ENCODE data around the gene MRPS35.

The MRPS35 gene

DNA sequence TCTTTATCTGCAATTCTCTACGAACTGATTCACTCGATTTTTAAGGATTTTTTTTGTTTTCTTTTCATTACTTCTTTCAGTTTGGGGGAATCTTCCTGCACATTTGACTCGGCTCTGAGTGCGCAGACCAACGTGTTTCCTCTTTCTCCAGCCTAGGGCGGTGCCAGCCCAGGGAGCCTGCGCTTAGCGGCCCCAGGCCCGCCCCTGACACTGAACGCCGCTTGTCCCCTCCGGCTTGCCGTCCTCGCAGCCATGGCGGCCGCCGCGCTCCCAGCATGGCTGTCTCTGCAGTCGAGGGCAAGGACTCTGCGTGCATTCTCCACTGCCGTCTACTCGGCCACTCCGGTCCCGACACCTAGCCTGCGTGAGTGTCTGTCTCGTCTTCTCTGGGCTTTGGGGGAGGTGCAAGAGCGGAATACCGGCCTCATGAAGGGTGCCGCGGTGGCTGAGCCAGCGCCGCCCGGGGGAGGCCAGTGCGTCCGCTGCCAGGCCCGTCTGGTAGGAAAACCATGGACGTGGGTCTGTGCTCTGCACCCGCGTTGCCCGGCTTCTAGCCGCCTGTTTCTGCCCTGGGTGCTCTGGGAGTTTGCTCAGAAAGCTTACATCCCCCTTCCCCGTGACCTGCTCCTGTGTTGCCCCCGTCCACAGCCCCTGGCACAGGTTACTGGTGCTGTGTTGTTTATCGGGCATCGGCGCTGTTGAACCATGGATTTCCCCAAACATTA is at the start of gene MRPS35:
TSS of gene MRPS35 (plus strand) at position 241 of the 725 bp plus-strand sequence. CDS start at position 253, 12 bp downstream.
- DNase-seq = peak; percentile 60 to 82

DNA sequence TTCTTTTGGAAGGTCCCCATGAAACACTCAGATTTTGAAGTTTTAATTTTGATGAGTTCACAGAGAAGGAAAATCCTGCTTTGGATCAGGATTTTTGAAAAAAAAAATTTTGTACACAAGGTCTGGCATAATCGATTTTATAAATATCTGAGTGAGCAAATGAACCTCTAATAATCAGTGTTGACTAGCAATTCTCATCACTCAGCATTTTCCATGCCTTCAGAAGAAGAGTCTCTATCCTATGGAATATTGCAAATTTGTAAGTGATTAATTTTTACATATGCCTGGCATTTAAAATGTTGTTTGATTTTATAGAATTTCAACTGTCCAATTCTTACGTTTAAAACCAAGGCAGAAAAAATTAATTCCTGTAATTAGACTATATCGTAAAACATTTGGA is 44.9 kb upstream of the MRPS35 start:
- DNase-seq = no peak

DNA sequence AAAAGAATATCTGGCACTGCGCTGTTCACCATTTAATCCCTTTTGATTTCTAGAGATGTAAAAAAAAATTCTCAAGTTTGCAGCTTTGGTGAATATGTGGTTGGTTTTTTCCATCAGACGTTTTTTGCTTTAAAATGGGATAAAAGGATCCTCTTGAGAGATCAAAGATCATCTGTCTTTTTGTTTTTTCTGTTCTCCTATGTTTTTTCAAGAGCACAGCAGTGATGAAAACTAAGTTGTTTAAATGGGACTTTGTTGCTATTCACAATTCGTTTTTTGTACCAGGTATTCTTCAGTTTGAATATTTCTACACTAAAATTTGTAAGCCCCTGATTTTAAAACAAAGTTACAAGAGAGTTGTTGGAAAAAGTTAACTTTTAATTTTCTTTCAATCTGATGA is 44.1 kb upstream of the MRPS35 start:
- DNase-seq = no peak

DNA sequence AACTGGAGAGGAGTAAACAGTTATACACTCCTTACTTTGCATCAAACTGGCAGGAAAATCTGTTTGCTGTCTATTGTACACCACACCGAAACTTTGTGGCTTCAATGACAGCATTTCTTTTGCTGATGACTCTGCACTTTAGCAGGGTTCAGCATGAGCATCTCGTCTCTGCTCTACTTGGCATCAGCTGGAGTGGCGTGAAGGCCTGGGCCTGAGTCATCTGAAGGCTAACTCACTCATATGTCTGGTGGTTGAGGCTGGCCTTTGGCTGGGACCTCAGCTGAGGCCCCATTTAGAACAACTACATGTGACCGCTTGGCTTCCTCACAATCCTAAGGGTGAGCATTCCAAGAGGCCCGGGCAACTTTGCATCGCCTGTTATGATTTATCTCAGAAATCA is 43.1 kb upstream of the MRPS35 start:
- no peak for DNase-seq

DNA sequence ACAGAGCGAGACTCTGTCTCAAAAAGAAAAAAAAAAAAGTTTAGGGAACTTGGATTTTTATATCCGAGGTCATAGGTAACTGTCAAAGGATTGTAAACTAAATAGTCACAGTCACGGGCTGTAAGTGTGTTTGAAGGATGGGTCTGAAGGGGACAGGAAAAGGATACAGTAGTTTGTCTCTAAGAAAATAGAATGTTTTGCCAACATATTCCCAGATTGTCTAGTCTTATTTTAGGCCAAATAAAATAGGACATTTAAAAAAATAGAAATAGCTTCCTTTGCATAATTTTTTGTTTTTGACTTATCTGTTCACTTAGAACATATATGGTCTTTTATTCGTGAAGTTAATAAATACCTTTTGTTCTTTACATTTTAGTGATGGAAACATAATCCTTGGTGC is 38.6 kb upstream of the MRPS35 start:
- no peak for DNase-seq

DNA sequence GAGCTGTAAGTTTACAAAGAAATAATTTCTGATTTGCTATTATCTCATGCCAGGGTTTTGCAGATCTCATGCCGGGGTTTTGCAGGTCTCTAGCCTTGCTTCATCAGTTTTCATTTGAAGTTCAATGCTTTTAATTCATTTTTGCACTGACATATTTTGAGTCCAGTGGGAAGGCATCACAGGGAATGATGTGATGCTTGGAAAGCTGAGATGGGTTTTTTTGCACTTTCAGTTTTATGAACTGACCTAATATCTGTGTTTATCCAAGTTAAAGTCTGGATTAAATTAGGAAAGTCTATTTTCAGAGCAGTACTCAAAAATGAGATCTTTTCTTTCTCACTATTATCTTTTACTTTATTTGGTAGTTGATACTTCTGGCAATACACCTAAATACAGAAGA is 38.0 kb upstream of the MRPS35 start:
- DNase-seq = no peak

DNA sequence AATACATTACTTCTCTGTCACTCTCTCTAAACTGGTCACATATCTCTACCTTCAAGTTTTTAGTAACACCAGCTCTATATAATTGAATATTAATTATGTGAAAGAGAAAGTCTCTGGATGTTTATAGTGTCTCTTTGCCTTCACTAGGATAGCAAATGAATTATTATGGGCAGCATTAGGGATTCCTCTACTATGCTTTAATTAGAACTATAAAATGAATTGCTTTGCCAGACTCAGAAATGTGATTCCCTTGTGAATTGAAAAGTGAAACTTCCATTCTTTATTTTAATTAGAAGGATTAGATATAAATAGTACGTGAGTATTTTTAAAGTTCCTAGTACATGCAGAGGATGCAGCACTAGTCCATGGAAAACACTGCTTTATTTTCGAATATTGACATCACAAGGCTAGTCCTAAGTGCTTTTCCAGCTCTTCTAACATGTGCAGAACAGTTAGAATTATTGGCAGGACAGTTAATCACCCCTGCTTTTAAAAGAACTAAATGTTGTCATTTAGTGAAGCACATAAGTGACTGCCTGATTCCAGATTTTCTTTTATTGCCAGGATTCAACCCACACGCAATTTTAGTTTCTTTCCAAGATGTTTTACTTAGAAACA is 37.4 kb upstream of the MRPS35 start:
- DNase-seq = no peak

DNA sequence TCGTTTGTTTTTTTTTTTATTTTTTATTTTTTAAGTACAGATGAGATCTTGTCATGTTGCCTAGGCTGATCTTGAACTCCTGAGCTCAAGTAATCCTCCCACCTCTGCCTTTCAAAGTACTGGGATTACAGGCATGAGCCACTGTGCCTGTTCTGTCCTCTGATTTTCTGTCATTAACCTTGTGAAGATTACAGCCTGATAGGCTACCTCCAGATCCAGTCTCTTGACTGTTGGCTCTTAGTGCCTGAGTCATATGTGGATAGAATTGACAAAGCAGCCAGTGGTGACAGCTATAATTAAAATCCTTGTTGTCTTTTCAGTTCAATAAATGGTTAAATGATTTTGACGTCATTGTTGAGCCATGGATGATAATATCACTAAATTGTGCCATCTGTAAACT is 35.6 kb upstream of the MRPS35 start:
- no peak for DNase-seq

DNA sequence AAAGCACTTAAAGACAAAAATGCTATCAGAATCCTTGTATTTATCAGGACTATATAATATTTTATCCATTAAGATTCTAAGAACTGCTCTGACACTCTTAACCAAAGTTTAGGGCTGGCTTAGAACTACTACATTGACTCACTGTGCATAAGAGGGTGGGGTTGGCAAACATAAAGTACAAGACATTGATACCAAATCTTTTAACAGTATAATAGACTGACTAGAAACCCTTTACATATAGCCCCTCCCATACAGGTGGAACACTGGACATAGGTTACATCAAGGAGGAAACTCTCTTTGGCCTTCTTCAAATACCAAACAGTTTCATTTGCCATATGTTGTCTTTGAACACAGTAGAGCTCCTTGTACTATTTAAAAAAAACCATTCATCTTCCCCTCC is 30.0 kb upstream of the MRPS35 start:
- DNase-seq = no peak

DNA sequence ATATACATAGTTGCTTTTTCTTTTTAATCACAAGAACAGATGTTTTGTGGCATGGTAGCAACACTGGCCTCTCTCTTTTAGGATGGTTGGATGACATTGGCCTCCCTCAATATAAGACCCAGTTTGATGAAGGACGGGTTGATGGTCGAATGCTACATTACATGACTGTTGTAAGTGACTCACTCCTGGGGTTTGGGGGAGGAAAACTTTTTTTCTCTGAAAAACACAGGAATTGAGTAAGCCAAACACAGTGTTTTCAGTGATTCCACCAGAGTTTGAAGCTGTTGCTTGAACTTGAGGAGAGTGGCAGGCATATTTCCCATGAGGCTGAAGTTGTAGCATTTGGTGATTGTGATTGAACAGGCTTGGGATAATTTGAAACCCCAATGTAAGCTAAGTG is 28.1 kb upstream of the MRPS35 start:
- DNase-seq = no peak

DNA sequence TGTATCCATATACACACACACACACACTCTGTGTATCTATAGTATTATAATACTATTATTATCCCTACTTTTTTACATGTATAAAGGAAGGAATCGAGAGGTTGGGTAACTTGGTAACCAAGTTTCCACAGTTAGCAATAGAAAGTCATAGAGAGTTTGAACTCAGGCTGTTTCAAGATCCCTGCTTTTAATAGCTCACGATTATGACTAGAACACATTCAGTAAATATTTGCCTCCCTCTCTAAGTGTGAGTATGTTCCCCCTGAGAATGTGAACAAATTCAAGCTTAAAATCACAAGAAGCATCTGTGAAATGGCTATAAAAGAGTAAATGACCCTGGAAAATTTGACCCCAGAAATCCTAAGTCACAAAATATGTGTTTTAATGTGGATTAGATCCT is 25.4 kb upstream of the MRPS35 start:
- DNase-seq = no peak

DNA sequence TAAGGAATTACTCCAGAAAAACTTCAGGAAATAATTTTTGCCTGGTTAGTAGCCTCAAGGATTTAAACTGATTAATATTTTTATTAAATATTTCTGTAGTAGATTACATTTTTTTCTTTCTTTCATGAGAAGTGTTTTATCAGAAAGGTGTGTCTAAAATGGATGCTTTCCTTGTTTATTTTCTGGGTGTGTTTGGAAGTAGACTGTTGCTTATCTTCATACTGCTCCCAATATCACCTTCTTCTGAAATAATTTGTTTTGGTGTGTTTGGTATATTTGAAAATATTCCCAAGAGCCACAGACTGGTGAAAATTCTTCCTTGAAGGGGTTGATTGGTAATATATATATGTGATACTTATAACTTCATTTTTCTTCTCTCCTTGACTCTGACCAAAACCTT is 24.5 kb upstream of the MRPS35 start:
- DNase-seq = no peak

DNA sequence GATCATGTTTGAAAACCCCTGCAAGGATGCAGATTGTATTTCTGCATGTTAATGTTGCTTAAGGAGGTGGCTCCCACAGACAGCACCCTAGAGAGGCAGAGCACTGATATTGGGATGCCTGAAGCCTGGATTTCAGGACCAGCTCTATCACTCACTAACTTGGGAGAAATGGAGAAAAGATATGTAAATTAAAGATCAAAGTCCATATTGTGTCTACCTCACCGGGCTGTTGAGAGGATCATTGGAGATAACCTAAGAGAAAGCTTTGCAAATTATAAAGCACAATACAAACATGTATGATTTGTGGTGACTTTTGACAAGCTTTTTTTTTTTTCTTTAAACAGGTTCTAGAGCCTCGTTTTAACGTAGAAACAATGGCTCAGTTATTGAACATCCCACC is 22.0 kb upstream of the MRPS35 start:
- DNase-seq = no peak

DNA sequence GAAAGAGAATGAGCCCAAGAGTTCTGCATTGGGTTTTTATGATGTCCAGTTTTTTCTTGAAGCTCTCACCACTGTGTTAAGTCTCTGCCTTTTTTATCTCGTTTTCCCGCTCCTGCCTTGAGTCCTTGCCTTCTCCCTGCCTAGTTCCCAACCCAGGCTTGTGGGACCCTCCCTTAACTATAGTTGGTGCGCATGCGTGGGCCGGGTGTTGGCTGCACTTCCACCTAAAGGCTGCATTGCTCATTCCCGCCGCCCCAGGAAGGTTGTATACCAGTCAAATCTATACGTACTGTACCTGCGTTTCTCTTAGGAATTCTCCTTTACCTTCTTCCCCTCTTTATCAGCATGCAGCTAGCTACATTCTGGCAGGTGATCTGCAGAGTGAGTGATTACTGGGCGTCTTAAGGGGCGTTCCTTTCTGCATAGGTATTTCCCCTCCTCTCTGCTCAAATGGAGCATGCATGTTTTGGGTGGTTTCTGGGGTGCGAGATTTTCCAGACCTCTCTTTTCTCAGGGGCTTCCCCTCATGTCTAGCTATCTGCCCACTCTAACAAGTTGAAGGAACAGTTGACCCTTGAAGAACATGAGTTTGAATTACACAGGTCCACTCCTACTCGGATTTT is 21.0 kb upstream of the MRPS35 start:
- DNase-seq = no peak

DNA sequence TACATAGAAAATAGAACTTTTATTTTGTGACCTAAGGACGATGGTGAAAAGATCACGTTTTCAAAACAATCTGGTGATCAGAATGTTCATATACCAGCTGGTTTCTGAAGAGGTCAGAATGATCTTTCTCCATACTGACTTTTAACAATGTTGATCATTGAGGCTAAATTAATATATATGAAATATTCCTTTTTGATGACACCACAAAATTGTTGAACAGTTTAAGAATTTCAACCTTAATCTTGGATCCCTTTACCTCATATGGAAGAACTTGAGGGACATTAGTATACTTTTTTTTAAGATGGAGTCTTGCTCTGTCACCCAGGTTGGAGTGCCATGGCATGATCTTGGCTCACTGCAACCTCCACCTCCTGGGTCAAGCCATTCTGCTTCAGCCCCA is 17.2 kb upstream of the MRPS35 start:
- DNase-seq = no peak

DNA sequence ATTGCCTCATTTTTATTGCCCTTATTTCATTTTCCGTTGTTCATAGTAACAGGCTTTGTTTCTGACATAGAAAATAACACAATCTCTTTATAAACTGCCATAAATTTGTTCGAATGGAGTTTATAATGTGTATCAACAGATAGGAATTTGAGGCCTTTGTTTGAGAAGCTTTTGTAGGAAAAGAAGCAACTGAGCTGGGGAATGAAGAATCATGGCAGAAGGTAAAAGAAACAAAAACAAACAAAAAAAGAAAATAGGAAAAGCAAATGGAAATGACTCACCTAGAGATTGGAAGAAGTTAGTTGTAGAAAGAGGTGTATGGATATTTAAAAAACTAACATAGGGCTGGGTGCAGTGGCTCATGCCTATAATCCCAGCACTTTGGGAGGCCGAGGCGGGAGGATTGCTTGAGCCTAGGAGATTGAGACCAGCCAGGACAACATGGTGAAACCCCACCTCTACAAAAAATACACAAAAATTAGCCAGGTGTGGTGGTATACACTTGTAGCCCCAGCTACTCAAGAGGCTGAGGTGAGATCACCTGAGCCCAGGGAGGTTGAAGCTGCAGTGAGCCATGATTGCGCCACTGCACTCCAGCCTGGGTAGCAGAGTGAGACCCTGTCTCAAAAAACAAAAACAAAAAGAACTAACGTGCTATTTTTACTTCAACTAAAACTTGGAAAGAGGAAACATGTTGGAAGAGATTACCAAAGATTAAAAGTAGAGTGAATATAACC is 14.9 kb upstream of the MRPS35 start:
- no peak for DNase-seq

DNA sequence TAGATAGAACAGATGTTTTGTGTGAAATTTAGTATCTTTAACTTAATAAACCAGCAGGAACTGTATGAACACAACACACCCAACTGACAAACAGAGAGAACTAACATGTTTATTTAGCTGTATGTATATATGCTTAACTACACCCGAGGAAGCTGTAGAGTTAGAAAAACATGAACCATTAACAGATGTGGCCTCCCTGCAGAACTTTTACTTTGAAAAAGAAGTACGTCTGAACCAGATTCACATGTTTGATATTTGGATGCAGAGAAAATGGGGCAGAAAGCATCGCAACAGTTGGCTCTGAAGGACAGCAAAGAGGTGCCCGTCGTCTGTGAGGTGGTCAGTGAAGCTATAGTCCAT is 14.4 kb upstream of the MRPS35 start, which contains the start of gene REP15:
TSS of gene REP15 (plus strand) at position 155 of the 360 bp plus-strand sequence. CDS start at position 271, 116 bp downstream.
- no peak for DNase-seq

DNA sequence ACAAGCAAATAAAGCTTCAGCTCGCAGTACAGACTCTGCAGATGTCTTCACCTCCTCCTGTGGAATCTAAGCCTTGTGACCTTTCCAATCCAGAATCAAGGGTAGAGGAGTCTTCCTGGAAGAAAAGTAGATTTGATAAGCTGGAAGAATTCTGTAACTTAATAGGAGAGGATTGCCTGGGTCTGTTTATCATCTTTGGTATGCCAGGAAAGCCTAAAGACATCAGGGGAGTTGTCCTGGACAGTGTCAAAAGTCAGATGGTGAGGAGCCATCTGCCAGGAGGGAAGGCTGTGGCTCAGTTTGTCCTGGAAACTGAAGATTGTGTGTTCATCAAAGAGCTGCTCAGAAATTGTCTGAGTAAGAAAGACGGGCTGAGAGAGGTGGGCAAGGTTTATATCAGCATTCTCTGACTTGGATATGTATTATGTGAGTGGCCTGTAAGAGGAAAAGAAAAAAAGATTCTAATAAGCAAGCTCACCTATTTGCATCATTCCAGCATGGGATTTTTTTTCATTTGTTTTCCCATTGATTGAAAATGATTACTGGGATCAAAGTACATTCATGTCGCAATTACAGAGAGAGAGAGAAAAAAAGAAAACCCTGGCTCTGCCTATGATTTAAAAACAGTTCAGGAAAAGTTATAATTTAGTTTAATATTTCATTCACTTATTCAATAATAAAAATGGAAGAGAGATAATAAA is 13.6 kb upstream of the MRPS35 start:
- DNase-seq = no peak

DNA sequence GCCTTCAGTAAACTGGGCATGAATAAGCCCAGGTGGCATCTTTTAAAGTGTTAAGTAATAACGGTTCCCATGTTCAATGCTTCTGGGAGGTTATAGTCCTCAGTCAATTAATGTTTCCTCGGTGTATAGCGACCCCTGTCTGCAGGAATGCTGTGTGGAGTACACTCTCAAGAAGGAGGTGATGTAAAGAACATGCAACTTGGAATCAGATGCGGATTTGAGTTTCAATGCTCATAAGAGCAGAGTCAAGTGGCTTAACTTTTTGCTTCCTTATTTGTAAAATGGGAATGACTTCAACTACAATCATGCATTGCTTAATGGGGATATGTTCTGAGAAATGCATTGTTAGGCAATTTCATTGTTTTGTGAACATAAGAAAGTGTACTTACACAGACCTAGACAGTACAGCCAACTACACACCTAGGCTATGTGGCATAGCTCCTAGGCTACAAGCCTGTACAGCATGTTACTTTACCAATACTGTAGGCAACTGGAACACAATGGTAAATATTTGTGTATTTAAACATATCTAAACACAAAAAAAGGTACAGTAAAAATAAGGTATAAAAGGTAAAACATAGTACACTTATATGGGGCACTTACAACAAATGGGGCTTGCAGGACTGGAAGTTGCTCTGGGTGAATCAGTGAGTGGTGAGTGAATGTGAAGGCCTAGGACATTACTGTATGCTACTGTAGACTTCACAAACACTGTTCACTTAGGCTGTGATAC is 6.7 kb upstream of the MRPS35 start:
- peak in 1 of 2 experiments; percentile 14 for DNase-seq

DNA sequence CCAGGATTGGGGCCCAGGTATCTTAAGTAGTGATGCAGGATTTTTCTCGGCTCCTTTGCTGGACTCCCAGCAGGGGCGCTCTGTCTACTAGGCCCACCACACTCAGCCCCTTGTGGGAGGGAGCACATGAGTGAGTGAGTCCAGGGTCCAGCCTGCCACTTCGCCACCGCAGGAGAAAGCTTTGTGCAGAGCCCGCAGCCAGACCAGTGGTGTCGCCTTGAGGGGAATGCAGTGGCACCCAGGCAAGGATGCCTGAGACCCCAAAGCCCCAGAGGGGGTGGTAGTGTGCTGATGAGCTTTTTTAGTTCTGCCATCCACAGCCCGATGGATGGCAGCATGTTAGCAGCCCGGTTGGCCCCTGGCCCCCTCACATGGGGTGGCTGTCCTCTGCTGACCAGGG is 5.4 kb upstream of the MRPS35 start:
- DNase-seq = no peak

DNA sequence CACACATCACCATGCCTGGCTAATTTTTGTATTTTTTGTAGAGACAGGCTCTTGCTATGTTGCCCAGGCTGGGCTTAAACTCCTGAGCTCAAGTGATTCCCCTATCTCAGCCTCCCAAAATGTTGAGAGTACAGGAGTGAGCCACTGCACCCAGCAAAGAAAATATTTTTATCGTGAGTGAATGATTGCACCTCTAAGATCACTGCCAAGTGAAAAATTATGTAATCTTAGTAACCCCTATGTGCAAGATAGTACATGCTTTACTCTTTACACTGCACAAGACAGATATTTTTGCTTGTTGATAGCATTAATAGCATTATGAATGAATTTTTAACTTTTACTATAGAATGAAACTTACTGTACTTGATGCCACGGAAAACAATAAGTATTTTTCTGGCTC is 3.4 kb upstream of the MRPS35 start:
- no peak for DNase-seq

DNA sequence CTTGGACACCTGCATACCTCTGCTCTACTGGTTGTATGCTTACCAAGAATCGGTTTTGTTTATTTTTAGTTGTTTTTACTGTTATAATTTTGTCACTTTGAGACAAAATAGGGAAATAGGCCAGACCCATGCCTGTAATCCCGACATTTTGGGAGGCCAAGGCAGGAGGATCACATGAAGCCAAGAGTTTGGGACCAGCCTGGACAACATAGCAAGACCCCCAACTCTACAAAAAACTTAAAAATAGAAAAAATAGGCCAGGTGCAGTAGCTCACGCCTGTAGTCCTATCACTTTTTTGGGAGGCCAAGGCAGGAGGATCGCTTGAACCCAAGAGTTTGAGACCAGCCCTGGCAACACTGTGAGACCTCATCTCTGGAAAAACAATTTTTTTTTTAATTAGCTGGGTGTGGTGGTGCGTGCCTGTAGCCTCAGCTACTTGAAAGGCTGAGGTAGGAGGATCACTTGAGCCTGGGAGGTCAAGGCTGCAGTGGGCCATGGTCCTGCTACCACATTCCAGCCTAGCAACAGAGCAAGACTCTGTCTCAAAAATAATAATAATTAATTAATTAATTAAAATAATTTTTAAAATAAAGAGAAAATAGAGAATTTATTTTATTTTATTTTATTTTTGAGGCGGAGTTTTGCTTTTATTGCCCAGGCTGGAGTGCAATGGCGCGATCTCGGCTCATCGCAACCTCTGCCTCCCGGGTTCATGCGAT is 1.3 kb upstream of the MRPS35 start:
- DNase-seq = no peak

Data from NCI-H187 (cell line).